Anterior cingulate cortex (tissue), 58 donors: Measurements from ENCODE around the gene NACAD.
"Not testable (repeated sequence)": the region's sequence is repeated elsewhere in the genome, so short reads cannot be mapped to it uniquely, and the experiment has no call there.

Source experiments
- DNase-seq, 58 donors: peaks; one replicate each; lab custom pipeline; 2025; lab: John Stamatoyannopoulos, UW

Gene NACAD

DNA sequence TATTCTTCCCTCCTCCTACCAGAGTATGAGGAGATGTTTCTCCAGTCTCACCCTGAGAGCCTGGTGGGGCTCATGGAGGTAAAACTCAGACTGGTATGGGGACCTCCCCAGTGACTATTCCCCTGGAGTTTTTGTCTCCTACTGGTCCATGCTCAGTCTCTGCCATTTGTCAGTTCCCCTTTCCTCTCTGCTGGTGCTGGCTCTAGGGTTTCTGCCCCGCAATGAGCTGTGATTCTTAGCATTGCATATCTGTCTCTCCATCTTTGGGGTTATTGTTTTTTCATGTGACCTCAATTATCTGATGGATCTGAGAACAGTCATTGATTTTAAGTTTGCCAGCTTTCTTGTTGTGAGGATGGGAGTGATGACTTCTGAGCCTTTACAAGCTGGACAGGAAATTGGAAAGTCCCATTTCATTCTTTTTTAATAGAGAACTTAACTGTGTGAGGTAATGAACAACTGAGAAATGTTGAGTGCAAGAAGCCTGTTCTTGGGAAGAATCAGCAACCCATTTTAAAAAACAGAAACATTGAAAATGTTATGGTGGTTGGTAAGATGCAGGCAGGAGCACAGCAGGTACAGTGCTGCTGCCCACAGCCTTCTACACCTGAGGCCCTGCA, 26.9 kb downstream of the NACAD start:
- DNase-seq, result no peak

DNA sequence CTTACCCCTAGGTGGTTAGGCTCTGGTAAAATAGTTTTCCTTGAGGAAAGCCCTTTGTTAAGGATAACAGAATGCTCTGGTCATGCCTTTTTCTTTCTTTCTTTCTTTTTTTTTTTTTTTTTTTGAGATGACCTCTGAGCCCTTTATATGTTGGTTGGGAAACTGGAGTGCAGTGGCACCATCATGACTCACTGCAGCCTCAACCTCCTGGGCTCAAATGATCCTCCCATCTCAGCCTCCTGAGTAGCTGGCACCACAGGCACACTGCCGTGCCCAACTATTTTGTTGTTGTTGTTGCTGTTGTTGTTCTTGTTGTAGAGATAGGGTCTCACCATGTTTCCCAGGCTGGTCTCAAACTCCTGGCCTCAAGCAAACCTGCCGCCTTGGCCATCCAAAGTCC, 27.4 kb downstream of the NACAD start:
- DNase-seq, result no peak

DNA sequence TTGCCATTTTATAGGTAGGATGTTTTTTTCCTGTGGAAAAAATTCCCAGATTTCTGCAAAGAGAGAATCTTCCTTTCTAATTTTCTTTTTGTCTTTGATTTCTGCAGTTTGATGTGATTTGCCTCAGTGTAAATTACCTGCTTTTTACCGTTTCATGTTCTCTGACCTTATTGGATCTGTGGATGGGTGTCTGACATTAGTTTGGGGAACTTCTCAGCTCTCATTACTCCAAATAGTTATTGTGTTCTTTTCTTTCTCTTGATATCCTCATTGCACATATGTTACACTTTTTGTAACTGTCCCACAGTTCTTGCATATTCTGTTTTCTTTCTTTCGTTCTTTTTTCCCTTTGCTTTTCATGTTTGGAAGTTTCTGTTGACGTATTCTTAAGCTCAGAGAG, 28.5 kb downstream of the NACAD start:
- no peak for DNase-seq

DNA sequence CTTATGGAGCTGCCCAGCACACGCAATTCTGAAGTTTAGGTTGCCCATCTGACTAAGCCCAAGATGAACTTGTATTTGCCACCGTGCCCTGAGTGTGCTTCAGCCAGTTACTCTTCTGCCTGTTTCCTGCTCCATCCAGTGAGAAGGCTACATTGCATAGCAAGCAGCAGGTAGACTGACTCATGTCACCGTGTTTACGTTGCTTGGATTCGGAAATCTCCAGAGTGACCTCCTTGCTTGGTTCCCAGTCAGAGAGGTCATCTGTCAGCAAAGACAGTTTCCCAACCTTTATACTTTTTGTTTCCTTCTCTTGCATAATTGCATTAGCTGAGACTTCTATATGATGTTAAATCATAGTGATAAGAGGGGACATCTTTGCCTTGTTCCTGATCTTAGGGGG, 30.9 kb downstream of the NACAD start:
- no peak for DNase-seq

DNA sequence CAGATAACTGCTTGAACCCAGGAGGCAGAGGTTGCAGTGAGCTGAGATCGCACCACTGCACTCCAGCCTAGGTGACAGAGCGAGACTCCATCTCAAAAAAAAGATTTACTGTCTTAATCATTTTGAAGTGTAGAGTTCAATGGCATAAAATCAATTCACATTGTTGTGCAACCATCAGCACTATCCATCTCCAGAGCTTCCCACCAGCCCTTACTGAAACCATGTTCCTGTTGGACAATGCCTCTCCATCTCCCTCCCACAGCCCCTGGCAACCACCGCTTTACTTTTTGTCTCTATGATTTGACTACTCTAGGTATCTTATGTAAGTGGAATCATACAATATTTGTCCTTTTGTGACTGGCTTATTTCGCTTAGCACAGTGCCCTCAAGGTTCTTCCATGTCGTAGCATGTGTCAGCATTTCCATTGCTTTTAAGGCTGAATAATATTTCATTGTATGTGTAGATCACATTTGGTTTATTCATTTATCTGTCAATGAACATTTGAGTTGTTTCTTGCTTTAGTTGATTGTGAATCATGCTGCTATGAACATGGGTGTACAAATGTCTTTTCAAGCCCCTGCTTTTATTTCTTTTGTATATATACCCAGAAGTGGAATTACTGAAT, 33.1 kb downstream of the NACAD start:
- no peak for DNase-seq

DNA sequence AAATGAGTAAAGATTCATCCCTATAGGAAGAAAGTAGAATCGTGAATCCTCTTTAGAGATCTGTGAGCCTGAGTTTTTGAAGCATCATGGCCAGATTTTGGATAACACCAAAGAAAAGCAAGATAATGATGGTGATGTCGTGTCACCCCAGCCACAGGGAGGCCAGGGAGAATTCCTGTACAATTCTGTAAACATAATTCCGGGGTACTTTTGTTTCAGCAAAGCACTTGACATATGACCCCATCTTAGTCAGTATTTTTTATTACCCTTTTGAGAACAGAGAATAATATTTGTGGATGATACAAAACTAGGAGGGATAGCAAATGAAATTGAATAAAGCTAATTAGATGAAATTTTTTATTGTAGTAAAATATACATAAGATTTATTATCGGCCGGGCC, 33.8 kb downstream of the NACAD start:
- DNase-seq, result no peak

DNA sequence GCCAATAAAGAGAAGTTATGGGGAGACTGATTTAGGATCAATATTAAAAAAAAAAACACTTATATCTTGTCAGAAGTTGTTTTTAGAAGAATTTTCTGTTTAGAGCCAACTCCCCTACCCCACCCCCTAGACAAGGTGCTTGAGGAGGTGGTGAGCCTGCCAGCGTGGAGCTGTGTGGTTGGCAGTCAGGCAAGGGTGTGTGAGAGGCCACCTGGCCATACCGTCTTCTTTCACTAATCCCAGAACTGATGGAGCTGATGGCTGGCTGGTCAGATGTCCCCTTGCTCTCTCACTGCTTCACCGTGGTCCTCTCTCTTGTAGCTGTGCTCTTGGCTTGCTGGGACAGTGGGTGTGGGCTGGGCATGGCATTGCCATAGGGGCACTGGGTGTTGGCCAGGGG, 34.3 kb downstream of the NACAD start:
- no peak for DNase-seq

DNA sequence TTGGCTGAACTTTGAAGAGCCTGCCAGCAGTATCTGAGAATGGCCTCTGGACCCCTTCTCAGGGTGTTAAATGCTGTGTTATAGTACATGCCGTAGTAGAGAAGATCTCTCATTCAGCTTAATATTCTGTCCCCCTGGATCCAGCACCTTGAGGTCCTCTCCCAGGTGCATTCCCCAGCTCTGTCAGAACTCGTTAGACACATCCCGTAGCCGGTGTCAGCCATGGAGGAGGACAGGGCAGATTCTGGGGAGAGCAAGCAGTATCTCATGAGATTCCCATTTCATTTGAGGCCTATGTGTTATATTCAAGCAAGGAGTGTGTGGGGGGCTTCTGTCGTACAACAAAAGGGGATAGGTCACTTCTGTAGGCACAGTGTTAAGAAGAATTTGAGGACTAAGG, 34.8 kb downstream of the NACAD start:
- no peak for DNase-seq

DNA sequence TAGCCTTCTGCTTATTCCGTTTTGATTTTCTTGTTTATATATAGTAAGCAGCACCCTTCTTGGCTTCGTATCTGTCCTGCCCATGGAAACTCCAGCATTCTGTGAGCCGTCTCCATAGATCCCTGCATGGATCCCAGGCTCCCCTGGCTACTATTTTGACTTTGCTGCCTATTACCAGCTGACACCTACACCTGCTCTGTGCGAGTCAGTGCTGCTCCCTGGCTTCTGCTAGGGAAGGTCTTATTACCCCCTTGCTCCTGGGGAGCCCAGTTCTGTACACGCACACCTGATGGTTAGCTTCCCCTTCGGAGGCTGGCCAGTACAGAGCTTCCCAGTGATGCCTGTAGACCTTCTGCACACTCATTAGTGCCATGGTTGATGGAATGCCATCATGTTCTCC, 35.4 kb downstream of the NACAD start:
- DNase-seq, result no peak

DNA sequence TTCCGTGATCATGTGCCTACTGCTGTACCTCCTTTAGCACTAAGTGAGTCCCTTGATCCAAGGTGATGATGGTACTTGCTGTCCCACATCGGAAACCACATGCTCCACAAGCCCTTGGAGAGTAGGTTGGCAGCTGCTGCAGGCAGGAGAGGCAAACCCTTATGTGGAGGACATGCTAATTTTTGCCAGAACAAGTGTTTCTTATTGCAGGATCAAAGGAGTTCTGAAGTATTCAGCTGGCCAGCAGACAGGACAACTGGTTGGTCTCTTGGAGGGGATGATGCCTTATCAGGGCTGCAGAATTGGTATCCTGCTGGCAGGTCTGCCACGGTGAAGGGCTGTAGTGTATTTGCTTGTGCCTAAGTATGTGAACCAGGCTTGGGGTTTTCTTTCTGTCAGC, 36.8 kb downstream of the NACAD start:
- DNase-seq, result no peak

DNA sequence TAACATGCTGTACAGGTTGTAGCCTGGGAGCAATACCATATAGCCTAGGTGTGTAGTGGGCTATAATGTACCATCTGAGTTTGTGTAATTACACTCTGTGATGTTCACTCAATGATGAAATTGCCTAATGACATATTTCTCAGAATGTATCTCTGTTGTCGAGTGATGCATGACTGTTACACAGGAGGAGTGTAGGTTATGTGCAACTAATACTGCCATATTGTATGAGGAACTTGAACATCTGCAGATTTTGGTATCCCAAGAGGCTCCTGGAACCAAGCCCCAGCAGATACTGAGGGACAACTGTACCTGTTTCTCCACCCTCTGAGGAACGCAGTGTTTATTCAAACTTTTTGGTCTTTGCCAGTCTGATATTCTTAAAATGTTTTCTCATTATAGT, 38.6 kb downstream of the NACAD start:
- no peak for DNase-seq

DNA sequence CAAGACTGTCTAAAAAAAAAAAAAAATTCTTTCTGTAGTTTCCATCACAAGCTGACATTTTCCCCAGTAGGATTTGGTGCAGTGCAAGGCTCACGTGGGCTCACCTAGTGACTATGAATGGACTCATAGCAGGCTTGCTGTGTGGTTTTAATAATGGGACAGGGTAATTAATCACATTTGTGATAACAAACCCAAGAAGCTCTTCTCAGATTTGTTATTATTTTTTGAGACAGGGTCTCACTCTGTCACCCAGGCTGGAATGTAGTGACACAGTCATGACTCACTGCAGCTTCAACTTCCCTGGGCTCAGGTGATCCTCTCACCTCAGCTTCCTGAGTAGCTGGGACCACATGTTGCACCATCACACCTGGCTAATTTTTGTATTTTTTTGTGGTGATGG, 40.0 kb downstream of the NACAD start:
- DNase-seq, result no peak

DNA sequence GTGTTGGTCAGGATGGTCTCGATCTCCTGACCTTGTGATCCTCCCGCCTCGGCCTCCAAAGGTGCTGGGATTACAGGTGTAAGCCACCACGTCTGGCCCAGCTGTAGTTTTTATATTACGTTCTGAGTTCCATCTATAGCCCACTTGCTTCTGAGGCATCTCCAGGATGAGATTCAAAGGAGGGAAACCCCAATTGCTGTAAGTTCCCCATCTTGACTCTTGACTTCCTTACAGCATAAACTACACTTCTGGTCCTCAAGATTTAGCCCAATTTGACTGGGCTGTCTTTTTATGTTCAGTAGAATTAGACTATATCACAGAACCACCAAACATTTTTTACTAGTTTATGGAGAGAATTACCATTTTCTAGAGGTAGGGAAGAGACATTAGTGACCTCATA, 44.4 kb downstream of the NACAD start:
- DNase-seq, result no peak

DNA sequence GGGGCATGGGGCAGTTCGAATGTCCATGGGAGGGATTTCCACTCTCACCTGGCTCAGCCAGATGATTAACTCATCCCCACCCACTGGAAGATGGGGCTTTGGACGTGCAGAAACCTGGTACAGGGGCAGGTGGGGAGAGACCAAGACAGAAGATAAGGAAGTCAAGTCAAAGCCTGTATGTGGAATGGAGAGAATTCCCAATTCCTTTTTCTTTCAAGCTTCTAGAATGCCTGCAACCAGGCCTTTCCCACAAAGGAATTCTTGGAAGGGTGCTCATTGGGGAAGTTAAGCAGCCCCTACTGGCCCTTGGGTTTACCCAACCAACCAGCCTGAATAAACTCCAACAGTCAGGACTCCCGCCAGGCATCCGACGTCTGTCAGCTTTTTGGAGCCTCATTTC, 49.7 kb downstream of the NACAD start:
- DNase-seq, result no peak

DNA sequence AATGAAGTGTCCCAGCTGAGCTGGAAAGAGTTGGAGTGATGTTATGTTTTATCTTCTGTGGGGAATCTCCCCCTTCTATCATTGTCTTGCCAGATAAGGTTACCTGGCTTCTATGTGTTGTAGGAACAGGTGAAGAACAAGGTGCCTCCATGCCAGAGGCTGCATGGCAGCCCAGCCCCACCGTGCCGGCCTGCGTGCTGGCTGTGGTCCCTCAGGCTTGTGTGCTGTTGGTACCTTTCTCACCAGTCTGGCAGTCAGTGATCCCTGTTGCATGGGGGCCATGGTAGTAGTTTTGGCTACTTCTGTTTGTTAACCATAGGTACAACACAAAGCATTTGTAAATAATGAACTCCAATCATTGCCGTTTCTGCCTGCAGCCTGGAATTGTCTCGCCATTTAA, 50.9 kb downstream of the NACAD start:
- DNase-seq, result no peak

DNA sequence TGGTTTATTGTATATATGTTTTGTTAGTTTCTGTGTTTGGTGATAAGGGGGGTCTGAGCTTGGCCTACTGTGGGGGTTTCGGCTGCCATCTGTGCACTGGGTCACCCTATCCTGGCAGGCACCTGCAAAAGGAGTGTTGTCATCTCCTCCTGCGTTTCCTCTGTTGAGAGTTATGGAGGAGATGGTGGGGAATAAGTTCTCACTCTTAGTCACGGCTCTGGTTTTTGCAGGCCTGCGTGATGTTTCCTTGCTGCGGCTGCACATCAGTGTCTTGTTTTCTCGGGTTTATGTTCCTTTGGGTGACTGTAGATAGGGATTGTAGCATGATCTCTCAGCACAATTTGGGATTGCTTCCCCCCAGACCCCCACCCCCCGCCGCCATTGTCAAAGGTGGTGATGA, 52.0 kb downstream of the NACAD start:
- no peak for DNase-seq

DNA sequence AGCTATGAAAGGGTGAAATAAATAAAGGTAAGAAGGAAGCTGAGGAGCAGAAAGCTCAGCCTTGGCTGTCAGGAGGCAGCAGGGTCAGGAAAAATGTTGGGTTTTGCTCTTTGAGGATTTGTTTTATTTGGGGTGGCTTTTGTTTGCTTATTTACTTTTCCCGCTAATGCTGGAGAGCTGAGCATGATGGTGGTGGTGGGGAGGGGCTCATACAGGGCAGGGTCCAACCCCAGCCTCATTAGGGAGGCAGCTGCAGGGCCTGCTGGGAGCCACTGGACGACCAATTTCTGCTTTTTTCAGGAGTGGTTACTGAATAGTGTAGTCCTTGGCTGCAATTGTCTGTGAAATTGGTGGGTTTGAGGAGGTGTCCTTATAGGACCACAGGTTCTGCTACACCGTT, 52.5 kb downstream of the NACAD start:
- no peak for DNase-seq

DNA sequence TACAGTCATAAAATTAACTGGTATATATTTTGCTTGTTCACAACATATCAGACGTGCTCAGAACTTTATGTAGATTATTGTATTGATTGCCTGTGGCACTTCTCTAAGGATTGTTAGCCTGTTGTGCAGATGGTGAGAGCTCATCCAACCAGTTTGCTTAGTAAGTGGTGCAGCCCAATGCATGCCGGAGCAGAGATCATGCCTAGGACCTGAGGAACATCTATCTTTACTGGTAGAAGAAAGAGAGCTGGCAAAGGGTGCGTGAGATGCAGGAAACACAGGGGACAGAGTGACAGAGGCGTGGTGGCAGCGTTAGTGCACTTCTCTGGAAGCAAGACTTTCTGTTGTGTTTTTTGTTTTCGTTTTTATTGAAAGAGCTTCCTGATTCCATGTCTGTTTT, 52.9 kb downstream of the NACAD start:
- DNase-seq, result no peak

DNA sequence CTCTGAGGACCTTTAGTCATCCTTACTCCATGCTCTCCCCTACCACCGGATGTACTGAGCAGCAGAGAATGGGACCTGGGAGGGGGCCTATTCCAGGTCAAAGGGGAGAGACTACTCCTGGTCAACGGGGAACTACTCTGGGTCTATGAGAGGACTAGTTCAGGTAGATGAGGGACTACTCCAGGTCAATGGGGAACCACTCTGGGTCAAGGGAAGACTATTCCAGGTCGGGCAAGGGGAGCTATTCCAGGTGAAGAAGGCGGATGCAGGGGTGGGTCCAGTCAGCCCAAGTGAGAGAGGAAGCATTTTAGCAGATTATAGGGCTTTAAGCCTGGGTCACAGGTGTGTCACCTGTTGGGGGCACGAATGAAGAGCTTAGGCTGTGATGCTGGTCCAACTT, 53.4 kb downstream of the NACAD start:
- no peak for DNase-seq

DNA sequence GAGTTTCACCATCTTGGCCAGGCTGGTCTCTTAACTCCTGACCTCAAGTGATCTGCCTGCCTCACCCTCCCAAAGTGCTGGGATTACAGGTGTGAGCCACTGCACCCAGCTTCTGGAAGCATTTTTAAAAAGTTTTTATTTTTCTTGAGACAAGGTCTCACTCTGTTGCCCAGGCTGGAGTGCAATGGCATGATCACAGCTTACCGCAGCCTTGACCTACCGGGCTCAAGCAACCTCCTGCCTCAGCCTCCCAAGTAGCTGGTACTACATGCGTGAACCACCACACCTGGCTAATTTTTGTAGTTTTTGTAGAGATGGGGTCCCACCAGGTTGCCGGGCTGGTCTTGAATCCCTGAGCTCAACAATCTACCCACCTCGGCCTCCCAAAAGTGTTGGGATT, 54.1 kb downstream of the NACAD start:
- DNase-seq, result not testable (repeated sequence)

DNA sequence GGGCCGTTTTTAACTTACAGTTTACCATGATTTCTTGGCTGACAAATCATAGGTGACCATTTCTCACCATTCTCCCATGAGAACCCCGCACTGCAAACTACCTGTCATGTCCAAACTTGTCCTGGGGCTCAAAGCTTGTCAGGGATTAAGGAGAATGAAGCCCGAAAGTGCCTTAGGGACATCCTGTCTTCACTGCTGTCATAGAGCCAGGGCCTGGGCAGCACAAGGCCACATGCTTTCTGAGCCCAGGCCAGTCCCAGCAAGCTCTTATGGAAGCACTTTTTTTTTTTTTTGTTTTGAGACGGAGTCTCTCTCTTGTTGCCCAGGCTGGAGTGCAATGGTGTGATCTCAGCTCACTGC, 54.9 kb downstream of the NACAD start:
- peak in 6 of 58 donors; percentile 3 to 22 (median 4) for DNase-seq

DNA sequence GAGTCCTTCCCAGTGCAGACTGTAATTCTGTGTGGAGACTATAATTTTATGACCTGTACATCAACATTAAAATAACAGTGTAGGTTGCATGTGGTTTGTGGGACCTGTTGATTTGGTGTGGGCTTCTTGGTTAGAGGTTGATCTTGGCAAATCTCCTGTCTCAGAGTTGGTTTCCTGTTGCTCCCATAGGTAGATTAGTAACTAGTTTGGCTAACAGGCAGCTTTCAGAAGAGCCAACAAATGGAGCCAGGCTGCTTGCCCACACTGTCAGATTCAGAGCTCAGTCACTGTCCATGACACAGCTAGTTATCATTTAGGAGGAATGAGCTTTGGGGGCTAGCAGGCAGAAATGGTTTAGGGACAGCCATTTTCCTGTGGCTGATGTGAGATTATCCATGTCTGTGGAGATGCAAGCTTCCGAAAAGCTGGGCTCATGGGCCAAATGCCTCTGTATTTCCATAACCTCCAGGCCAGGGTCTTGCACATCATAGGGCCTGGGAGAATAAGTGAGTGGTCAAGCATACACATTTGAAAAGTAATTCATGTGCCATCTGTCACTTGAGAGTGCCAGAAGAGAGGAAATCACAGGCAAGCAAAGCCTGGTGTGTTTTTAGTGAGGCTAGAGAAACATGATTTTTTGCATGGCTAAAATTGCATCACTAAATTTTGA, 55.4 kb downstream of the NACAD start:
- no peak for DNase-seq
